SK-N-MC (cell line): ENCODE measurements around the gene AGAP1.

Source experiments
- EZH2 ChIP-seq: fragments of 200-600 bp; sonication (generic); IDR thresholded peaks from one replicate; pipeline ENCODE4 v1.6.1; 2017; ENCODE audit warnings: antibody characterized with exemption
- POLR2AphosphoS5 ChIP-seq: IDR thresholded peaks from 2 replicates; pipeline ENCODE4 v1.6.1; 2012; ENCODE audit warnings: mild to moderate bottlenecking, low read depth, low read length, borderline replicate concordance

- no peak for TF ChIP-seq EZH2
- no peak for TF ChIP-seq POLR2AphosphoS5
These were observed 223.1 kb downstream of the AGAP1 start for GRCh38 chr2:235716875-235717496.
